Adrenal gland (tissue), 19 donors: ENCODE data around the gene SMARCAD1. TPM values are rescaled to one million over a fixed set of nuclear protein-coding genes. Genes with fewer than 3 reads are reported as not detected.

ENCODE experiments used
- DNase-seq, 7 donors: peaks; one replicate each; pipeline ENCODE4 v3.0.0-alpha.2; 2019 to 2020
- H3K27ac ChIP-seq, 5 donors: fragments of 200-600 bp; sonication (generic) in 4 of 5; 1 replicate in 3 of 5; 2 replicates in 2 of 5; pipeline versions ENCODE4 v1.5.1 to v1.8.0; 2016 to 2020; ENCODE audit warnings: mild to moderate bottlenecking in 1 of 5
- H3K27me3 ChIP-seq: fragments of 200-600 bp; 2 replicates; pipeline ENCODE4 v1.8.0; 2021
- H3K36me3 ChIP-seq, 2 donors: fragments of 200-600 bp; replicated peaks in 1 of 2; 1 replicate in 1 of 2; 2 replicates in 1 of 2; pipeline versions ENCODE4 v1.5.1 to v1.8.0; 2018 to 2022
- H3K4me1 ChIP-seq, 2 donors: fragments of 200-600 bp; replicated peaks in 1 of 2; 1 replicate in 1 of 2; 2 replicates in 1 of 2; pipeline versions ENCODE4 v1.5.1 to v1.8.0; 2018 to 2021
- H3K4me3 ChIP-seq, 4 donors: fragments of 200-600 bp; sonication (generic) in 3 of 4; one replicate each; pipeline ENCODE4 v1.5.1; 2016 to 2018
- H3K9me3 ChIP-seq, 3 donors: fragments of 200-600 bp; sonication (generic) in 1 of 3; replicated peaks in 1 of 3; 1 replicate in 2 of 3; 2 replicates in 1 of 3; pipeline versions ENCODE4 v1.5.1 to v1.8.0; 2016 to 2021
- CTCF ChIP-seq, 6 experiments: fragments of 450-650 bp in 4 of 6; fragments of 200-600 bp in 2 of 6; sonication (generic) in 1 of 6; IDR thresholded peaks; 1 replicate in 5 of 6; 2 replicates in 1 of 6; pipeline versions ENCODE4 v1.5.1 to v1.8.0; 2016 to 2021; ENCODE audit warnings: antibody characterized with exemption in 6 of 6, mild to moderate bottlenecking in 2 of 6, moderate library complexity in 1 of 6
- POLR2A ChIP-seq, 2 donors: fragments of 450-650 bp; IDR thresholded peaks; one replicate each; pipeline ENCODE4 v1.6.1; 2017; ENCODE audit warnings: antibody characterized with exemption in 2 of 2, mild to moderate bottlenecking in 2 of 2, moderate library complexity in 1 of 2
- WGBS, 4 donors: extraction: QIAGEN DNeasy Blood & Tissue Kit in 2 of 4; methylation state at CpG; one replicate each; pipeline versions ENCODE4 v1.1.5 to v1.1.7; 2013 to 2017; 5-methylcytosine and 5-hydroxymethylcytosine counted together
- intact Hi-C, 2 donors: fragments of 100-400 bp; cut with DNase I; formaldehyde crosslinking; loops; one replicate each; pipeline versions ENCODE4 v1.14.1 to v1.15.0; 2022 to 2023
- long read RNA-seq, 10 donors: library from polyadenylated mRNA in 3 of 10; unstranded in 2 of 10; stranded (forward) in 1 of 10; transcript quantifications; one replicate each; pipeline ENCODE4 v2.0.0 and lab custom pipeline, GENCODE V29; 2021 to 2026
- polyA plus RNA-seq, 3 donors: library from polyadenylated mRNA; stranded (reverse); fragments of 200-250 nt in 2 of 3; fragments of 350-450 nt in 1 of 3; fragmentation: Illumina TruSeq in 1 of 3; extraction: RNeasy Lipid Tissue Mini Kit (QIAGEN cat#74804) in 1 of 3; gene quantifications; one replicate each; pipeline ENCODE4 v1.2.3, GENCODE V29; 2013 to 2014
- total RNA-seq, 9 donors: library from RNA; depleted of rRNA in 4 of 9; stranded (reverse); fragments of >200 nt in 4 of 9; fragments of 120-200 nt in 1 of 9; fragmentation: NEBNext Ultra II Directional in 1 of 9; extraction: Animal tissue kit (Norgen Biotek cat#: 25700) in 1 of 9; gene quantifications; one replicate each; pipeline versions ENCODE4 v1.1.0 to v1.2.4, GENCODE V29; 2013 to 2023
- donor health status: healthy with polysubstance abuse.
- donor health status: Bipolar disorder and iron deficiency.
- donor health status: DM: yes; HTN: yes; CAD: no.
- donor health status: DM: no; HTN: no; CAD: no.
- donor health status: DM: no; HTN: no; CAD: no.
- donor health status: DM: yes; HTN: yes; CAD: no.

SMARCAD1 gene
- total RNA-seq (10 to 100 TPM; 12.1 to 51.9 (median 22.6) TPM), polyA plus RNA-seq (10 to 100 TPM in 2 of 3 donors, 1 to 10 TPM in 1; 9.0 to 30.8 (median 10.4) TPM)
- long read RNA-seq, donor 1, full-length matches to known transcripts, result 2 of 7 reads
- long read RNA-seq, donor 1, partial matches to known transcripts, result 5 of 7 reads
- long read RNA-seq, donor 1, other reads (novel, unspliced or antisense), result 0 of 7 reads
- long read RNA-seq, donor 2, full-length matches to known transcripts, result 3 of 3 reads
- long read RNA-seq, donor 2, partial matches to known transcripts, result 0 of 3 reads
- long read RNA-seq, donor 2, other reads (novel, unspliced or antisense), result 0 of 3 reads
- long read RNA-seq, donor 3, full-length matches to known transcripts, result 5 of 5 reads
- long read RNA-seq, donor 3, partial matches to known transcripts, result 0 of 5 reads
- long read RNA-seq, donor 3, other reads (novel, unspliced or antisense), result 0 of 5 reads
- long read RNA-seq, donor 4, partial matches to known transcripts, result 4 of 6 reads
- long read RNA-seq, donor 4, other reads (novel, unspliced or antisense), result 2 of 6 reads
- long read RNA-seq, donor 5, full-length matches to known transcripts, result 9 of 15 reads
- long read RNA-seq, donor 5, partial matches to known transcripts, result 1 of 15 reads
- long read RNA-seq, donor 5, other reads (novel, unspliced or antisense), result 5 of 15 reads
- long read RNA-seq, donor 6, partial matches to known transcripts, result 2 of 2 reads
- long read RNA-seq, donor 6, other reads (novel, unspliced or antisense), result 0 of 2 reads
- long read RNA-seq, donor 7, result 0 reads
- long read RNA-seq, donor 8, full-length matches to known transcripts, result 5 of 5 reads
- long read RNA-seq, donor 8, partial matches to known transcripts, result 0 of 5 reads
- long read RNA-seq, donor 8, other reads (novel, unspliced or antisense), result 0 of 5 reads
- long read RNA-seq, donor 9, full-length matches to known transcripts, result 1 of 1 reads
- long read RNA-seq, donor 9, partial matches to known transcripts, result 0 of 1 reads
- long read RNA-seq, donor 9, other reads (novel, unspliced or antisense), result 0 of 1 reads
- long read RNA-seq, donor 10, full-length matches to known transcripts, result 1 of 1 reads
- long read RNA-seq, donor 10, partial matches to known transcripts, result 0 of 1 reads
- long read RNA-seq, donor 10, other reads (novel, unspliced or antisense), result 0 of 1 reads

- WGBS, 4 donors, result 0 to 1% (median 0%) methylated on average over 50 to 57 of the region's 57 CpGs
These were observed at the start of gene SMARCAD1 for GRCh38 chr4:94207469-94208224. Gene SMARCAD1 (plus strand): TSS chr4:94207865. CDS start chr4:94208395, 530 bp downstream.

DNA sequence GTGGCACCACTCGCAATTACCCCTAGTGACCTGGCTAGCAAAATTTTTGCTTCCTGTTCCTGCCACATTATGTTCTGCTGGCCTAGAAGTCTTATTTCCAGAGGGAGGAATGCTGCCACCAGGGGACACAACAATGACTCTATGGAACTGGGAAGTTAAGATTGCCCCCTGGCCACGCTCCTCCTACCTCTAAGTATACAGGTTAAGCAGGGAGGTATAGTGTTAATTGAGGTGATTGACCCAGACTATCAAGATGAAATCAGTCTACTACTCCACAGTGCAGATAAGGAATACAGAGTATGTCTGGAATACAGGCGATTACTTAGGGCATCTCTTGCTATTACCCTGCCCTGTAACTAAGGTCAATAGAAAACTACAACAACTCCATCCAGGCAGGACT is 48.8 kb upstream of the SMARCAD1 start:
- H3K9me3 ChIP-seq, result no peaks in the 10 kb centered on the region
- no peaks in the 10 kb centered on the region for H3K4me1 ChIP-seq
- no peaks in the 10 kb centered on the region for H3K27me3 ChIP-seq
- intact Hi-C loops, result no loop called here
- no peak overlapping the region for H3K27ac ChIP-seq
- no peak for DNase-seq
- H3K36me3 ChIP-seq, result no peaks in the 10 kb centered on the region
- no peak overlapping the region for H3K4me3 ChIP-seq
- 74 to 88% (median 80%) methylated on average over 3 of the region's 3 CpGs for WGBS, 4 donors
- no peak for TF ChIP-seq POLR2A (IDR thresholded peaks at IDR 0.05)
- TF ChIP-seq CTCF (IDR thresholded peaks at IDR 0.05), result no peak

More at GRCh38 chr4:94207469-94208224, at the start of gene SMARCAD1:
- no peaks in the 10 kb centered on the region for H3K9me3 ChIP-seq
- TF ChIP-seq CTCF (IDR thresholded peaks at IDR 0.05) (no peak), POLR2A (IDR thresholded peaks at IDR 0.05) (peak in 1 of 2 donors; percentile 39)
- intact Hi-C loops, result no loop called here
- H3K27ac ChIP-seq, result peak within 1 kb of the TSS; percentile 57 to 94 (median 84)
- H3K36me3 ChIP-seq, result peaks cover 0 to 15% of the 10 kb centered on the region in 2 donors
- H3K4me3 ChIP-seq, result peak within 1 kb of the TSS; percentile 69 to 80 (median 74)
- no peaks in the 10 kb centered on the region for H3K27me3 ChIP-seq
- H3K4me1 ChIP-seq, result peaks cover 16 to 17% of the 10 kb centered on the region in 2 donors
- peak; percentile 90 to 98 (median 94) for DNase-seq

- no peak overlapping the region for H3K4me3 ChIP-seq
- no peaks in the 10 kb centered on the region for H3K9me3 ChIP-seq
- H3K4me1 ChIP-seq, result no peaks in the 10 kb centered on the region
- WGBS, 4 donors, result 75 to 88% (median 86%) methylated on average over 1 of the region's 1 CpG
- no peak overlapping the region for H3K27ac ChIP-seq
- intact Hi-C loops, result no loop called here
- no peaks in the 10 kb centered on the region for H3K27me3 ChIP-seq
- no peak for TF ChIP-seq CTCF (IDR thresholded peaks at IDR 0.05)
- TF ChIP-seq POLR2A (IDR thresholded peaks at IDR 0.05), result no peak
- no peaks in the 10 kb centered on the region for H3K36me3 ChIP-seq
- DNase-seq, result no peak
These were observed 47.9 kb upstream of the SMARCAD1 start for GRCh38 chr4:94159790-94160189.
